IPS-18c (cell line): Measurements from ENCODE around the gene PEAK1.

Experiments used
- H3K4me3 ChIP-seq: 2 replicates; pipeline ENCODE4 v1.7.0; 2013; ENCODE audit warnings: low read depth, mild to moderate bottlenecking, low read length, moderate library complexity; ENCODE audit not compliant: insufficient read depth
- H3K9me3 ChIP-seq: one replicate; pipeline ENCODE4 v1.6.1; 2013; ENCODE audit warnings: mild to moderate bottlenecking, low read length, moderate library complexity; ENCODE audit not compliant: control insufficient read depth, insufficient read depth

PEAK1 gene

GRCh38 chr15:77436822-77437221 is 16.9 kb upstream of the PEAK1 start:
- Histone ChIP-seq H3K4me3 (no peak overlapping the region), H3K9me3 (no peaks in the 10 kb centered on the region)

DNA sequence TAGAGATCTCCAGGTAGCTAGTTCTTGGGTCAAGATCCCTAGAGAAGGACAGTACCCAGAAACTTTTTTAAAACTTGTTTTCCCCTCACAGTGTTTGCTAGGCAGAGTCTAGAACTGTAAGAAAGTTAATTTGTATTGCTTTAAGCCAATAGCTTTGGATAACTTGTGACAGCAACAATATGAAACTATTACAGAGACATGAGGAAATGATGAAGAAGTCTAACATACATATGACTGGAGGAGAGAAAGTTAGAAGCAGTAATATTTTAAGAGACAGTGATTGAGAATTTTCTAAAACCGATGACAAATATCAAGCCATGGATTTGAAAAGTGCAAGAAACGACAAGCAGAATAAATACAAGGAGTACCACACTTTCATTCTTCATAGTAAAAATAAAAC is 10.7 kb upstream of the PEAK1 start:
- Histone ChIP-seq H3K4me3 (no peak overlapping the region), H3K9me3 (no peaks in the 10 kb centered on the region)

DNA sequence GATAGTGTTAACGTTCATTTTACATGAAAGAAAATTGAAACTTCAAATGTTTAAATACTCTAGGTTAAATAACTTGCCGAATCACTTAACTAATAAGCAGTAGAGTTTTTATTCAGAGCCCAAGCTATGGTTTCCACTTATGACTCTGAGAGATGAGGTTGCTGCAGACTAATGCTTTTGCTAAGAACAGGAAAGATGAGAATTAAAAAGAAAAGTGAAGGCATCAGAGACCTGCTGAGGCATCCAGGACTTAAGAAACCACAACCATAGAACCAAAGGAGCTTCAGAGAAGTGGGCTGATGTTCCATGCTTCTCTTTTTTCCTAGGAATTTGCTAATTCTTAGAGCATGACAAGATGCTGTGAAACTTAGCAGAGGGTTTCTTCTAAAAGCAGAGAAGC is 10.3 kb upstream of the PEAK1 start:
- no peak overlapping the region for H3K4me3 ChIP-seq

GRCh38 chr15:77426871-77427270 is 7.0 kb upstream of the PEAK1 start:
- no peaks in the 10 kb centered on the region for H3K9me3 ChIP-seq
- no peak overlapping the region for H3K4me3 ChIP-seq

More for the DNA sequence above, 10.3 kb upstream of the PEAK1 start:
- H3K9me3 ChIP-seq, result no peaks in the 10 kb centered on the region

DNA sequence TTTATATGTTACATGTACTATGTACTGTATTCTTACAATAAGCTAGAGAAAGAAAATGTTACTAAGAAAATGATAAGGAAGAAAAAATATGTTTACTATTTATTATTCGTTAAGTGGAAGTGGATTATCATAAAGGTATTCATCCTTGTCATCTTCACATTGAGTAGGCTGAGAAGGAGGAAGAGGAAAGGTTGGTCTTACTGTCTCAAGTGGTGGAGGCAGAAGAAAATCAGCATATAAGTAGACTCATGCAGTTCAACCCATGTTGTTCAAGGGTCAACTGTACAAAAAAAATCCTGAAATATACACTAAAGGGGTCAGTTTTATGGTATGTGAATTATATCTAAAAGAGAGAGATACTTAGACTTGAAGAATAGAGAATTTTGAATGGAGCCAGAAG is 6.5 kb upstream of the PEAK1 start:
- Histone ChIP-seq H3K4me3 (no peak overlapping the region), H3K9me3 (no peaks in the 10 kb centered on the region)

DNA sequence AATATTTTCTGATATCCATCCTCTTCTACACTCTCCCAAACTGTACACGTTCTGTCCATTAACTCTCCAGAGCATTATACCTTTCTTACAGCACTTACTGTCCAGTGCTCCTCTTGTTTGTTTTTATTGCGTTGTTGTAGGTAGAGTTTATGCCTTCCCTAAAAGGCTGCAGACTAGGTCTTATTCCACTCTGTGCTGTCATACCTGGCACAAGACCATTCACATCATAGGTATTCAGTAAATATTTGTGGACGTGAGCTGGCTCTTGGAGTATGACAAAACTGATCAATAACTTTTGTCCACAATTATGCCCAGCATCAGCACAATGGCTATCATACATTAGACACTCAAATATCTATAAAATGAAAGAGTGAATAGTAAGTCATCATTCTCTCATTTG is 5.2 kb upstream of the PEAK1 start:
- no peak overlapping the region for H3K4me3 ChIP-seq
- no peaks in the 10 kb centered on the region for H3K9me3 ChIP-seq

GRCh38 chr15:77421370-77421700 is 1.4 kb upstream of the PEAK1 start:
- H3K4me3 ChIP-seq, result peak overlapping the region; percentile 72
- H3K9me3 ChIP-seq, result no peaks in the 10 kb centered on the region

DNA sequence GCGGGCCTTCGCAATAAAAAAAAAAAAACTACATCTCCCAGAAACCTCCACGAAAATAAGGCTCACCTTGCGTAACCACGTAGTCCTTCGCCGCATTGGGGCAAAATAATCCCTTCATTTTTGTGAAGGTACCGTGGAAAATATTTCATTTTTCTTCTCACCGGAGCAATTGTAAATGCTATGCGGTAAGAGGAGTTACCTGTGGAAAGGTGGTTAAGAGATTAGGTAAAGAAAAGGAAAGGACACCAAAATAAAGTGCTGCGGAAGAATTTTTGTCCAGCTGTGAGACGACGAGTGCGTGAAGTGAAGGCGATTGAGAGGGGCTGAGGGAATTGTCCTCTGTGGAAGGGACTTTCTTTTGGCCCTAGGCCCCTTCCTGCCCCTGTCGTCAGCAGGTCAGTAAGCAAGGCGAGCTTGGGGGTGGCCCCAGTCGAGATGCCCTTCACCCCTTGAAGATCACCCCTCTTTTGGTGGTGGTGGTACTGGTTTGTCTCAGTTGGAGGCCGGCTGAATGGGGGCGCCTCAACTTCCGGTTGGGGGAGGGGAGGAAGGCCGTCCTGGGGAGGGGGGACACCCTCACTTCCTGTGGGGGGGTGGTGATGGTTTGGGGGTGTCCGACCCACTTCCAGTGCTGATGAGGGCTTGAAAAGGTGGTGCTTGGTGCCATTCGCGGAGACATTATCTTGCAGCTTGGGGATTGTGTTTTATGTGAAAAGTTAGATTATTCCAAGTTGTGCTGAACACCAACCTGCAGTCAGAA is 886 bp upstream of the PEAK1 start, which contains the start of gene HMG20A:
Gene HMG20A (plus strand): TSS at position 279 of the 760 bp plus-strand sequence. CDS start 37,520 bp downstream, outside the sequence.
- H3K9me3 ChIP-seq, result no peaks in the 10 kb centered on the region
- H3K4me3 ChIP-seq, result peak within 1 kb of the TSS; percentile 72

- Histone ChIP-seq H3K9me3 (no peaks in the 10 kb centered on the region), H3K4me3 (peak overlapping the region; percentile 71)
Observed at GRCh38 chr15:77418966-77419835, 703 bp downstream of the PEAK1 start.

DNA sequence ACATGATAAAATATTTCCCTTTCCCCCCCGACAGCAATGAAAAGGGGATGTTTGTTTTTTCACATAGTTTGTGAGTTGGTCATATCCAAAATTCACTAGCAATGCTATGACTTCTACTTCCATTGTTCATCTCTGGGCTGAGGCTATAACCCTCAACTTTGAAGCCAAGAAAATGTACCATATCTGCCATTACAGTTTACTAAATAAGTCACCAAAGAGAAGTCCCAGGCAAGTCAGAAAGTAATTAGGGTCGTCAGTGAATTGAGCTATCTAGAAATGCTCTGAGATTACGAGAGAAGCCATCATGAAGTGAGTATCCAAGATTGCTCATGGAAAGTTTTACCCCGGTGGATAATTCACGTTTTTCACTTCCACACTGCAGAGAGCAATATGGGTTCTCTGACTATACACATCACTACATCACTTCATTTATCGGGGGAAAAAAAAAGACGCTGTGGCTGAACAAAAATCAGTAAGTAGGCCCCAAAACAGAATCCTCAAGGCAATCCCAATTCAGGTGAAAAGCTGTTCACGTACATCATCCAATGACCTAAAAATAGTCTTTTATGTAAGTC is 1.4 kb downstream of the PEAK1 start:
- no peaks in the 10 kb centered on the region for H3K9me3 ChIP-seq
- H3K4me3 ChIP-seq, result peak overlapping the region; percentile 71; the same call in 1 of the 2 replicates

DNA sequence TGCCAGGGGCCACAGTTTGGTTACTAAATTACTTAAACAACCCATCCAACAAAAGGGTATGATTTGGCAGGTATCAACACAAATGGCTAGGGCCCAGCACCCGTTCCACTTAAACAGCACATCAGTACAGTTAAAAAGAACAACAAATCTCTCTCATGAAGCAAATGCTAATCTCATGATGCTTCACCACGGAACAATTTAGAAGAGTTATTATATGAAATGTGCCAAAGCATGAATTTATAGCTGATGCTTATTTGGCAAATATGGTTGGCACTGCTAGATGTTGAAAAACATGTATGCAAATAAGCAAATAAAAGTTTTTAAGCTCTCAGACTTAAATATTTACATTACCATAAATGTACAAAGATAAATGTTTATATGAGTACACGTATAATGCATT is 2.3 kb downstream of the PEAK1 start:
- no peak overlapping the region for H3K4me3 ChIP-seq
- H3K9me3 ChIP-seq, result no peaks in the 10 kb centered on the region

DNA sequence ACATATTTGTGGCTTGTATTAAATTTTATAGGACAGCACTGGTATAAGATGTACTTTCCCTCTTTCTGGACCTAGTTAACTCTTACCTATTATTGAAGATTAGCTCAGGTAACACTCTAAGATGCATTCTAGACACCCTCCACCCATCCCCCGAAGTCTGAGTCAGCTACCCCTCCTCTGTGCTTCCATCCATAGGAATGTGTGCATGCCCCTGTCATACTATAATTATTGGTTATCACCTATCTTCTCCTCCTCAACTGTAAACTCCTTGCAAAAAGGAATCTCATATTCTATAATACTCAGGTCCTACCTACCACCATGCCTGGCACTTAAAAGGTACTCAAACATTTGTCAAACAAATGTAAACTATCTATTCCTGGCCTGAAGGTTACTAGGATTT is 3.0 kb downstream of the PEAK1 start:
- H3K4me3 ChIP-seq, result no peak overlapping the region
- no peaks in the 10 kb centered on the region for H3K9me3 ChIP-seq

GRCh38 chr15:77416148-77416455 is 3.8 kb downstream of the PEAK1 start:
- Histone ChIP-seq H3K9me3 (no peaks in the 10 kb centered on the region), H3K4me3 (no peak overlapping the region)

GRCh38 chr15:77415450-77416147 is 4.3 kb downstream of the PEAK1 start:
- Histone ChIP-seq H3K4me3 (no peak overlapping the region), H3K9me3 (no peaks in the 10 kb centered on the region)

DNA sequence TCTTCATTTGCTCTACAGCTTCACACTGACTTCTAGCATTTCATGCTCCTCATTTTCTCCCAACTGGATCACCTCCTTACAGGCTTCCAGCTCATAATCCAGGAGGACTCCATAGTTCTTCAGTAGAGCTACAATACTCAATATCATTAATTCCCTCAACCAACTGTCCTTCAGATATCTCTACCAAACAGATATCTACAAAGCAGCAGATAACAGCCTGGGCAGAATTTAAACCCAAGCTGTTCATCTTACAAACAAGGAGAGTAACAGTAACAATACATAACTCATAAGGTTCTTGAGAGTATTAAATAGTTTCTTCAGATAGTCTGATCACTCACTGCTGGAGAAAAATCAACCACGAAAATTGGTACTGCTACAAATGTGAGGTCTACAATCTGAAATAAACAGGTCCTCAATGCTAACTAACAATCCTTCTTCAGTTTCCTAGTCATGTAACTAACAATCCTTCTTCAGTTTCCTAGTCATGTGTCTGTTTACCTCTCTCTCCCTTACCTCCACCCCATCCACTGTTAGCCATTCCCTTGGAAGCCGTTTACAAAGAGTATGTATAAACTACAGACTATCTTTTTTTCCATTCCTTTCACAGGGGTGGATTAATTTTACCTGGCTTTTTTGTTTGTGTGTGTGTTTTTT is 5.0 kb downstream of the PEAK1 start:
- Histone ChIP-seq H3K4me3 (no peak overlapping the region), H3K9me3 (no peaks in the 10 kb centered on the region)

GRCh38 chr15:77413699-77414349 is 6.1 kb downstream of the PEAK1 start:
- H3K9me3 ChIP-seq, result no peaks in the 10 kb centered on the region
- H3K4me3 ChIP-seq, result no peak overlapping the region
